Thoracic aorta endothelial cell (primary cell): ENCODE results near the gene FRMPD4. TPM values are rescaled to one million over a fixed set of nuclear protein-coding genes. Genes with fewer than 3 reads are reported as not detected.

ENCODE experiments used
- small RNA-seq: library from RNA; depleted of rRNA; stranded (forward); fragments of <200 nt; gene quantifications from one replicate; pipeline ENCODE3, GENCODE V24; 2012
- total RNA-seq: library from RNA; depleted of rRNA; stranded (reverse); fragments of >200 nt; gene quantifications from 2 replicates; pipeline ENCODE4 v1.2.3, GENCODE V29; 2012

The FRMPD4 gene
- under 0.01 TPM in 1 of 2 replicates, not detected in the other for total RNA-seq

DNA sequence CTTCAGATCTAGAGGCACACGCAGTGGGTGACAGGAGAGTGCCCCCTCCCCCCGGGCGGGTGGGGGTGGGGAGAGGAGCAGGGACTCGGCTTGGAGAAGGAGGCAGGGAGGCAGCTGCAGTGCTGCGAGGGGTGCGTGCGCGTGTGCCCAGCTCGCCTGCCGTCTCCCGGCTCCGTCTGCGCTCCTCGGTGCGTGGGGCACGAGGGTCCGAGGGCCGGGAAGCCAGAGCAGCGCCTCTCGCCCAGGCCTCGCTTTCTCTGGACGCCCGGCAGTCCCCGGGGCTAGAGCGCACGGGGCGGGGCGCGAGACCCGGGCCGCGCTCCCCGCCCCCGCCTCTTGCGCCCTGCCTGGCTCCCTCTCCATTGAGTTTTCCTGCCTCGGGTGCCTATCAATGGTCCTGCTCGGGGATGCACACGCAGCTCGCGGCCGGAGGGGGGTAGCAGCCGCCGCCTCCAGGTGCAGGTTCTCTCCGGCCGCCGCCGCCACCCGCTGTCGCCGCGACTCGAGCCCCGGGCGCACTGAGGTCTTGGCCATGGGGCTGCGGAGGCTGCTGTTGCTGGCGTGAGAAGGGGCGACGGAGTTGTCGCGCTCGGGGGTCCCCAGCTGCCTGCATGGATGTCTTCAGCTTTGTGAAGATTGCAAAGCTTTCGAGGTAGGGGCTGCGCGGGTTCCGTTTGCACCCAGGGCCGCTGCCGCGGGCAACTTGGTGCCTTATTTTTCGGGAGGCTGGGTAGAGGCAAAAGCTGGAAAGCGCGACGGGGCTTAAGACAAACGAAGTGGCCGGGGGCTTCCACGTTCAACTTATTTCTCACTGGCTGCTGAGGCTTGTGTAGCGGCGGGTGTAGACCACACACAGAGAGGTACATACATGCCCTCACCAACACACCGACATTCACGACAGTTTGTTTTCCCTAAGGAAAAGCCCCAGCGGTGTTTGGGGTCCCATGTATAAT lies at the start of gene FRMPD4:
Gene FRMPD4, plus strand, starts transcription at position 113 of the 953 bp plus-strand sequence. Its CDS starts 499 bp downstream, at position 612.

Small RNAs within 50 kb of the gene (small RNA-seq; reads per million reads assigned to genes)
- gene AC119619.1 (not detected), gene RF00019 (not detected), gene RN7SKP290 (not detected)
